Measurements from ENCODE around the gene MRPS10. TPM values are rescaled to one million over a fixed set of nuclear protein-coding genes. Genes with fewer than 3 reads are reported as not detected.
A peak's percentile ranks its signal among the peaks of the same experiment; 100 is the strongest.

The MRPS10 gene
- polyA plus RNA-seq, 1 of the 3 experiments (the other 2 are of a cell fraction) = 29.8 TPM

GRCh38 chr6:42200035-42200434, 17.6 kb downstream of the MRPS10 start (continued):
- TF ChIP-seq ZBTB33 (IDR thresholded peaks at IDR 0.05; ENCODE audit: borderline replicate concordance, low read depth) (peak; percentile 43; the same call in 1 of the 2 replicates), SMC3 (IDR thresholded peaks at IDR 0.05; ENCODE audit: low read depth, low read length) (no peak), TAF1 (IDR thresholded peaks at IDR 0.05; ENCODE audit: borderline replicate concordance, low read depth, low read length) (no peak), RCOR1 (IDR thresholded peaks at IDR 0.05; ENCODE audit: low read length) (no peak), PBX3 (IDR thresholded peaks at IDR 0.05) (peak; percentile 81), USF1 (IDR thresholded peaks at IDR 0.05; ENCODE audit: borderline replicate concordance, low read depth) (0 out of 2 replicates have a peak, but pooled peaks have one; percentile 14), GABPA (IDR thresholded peaks at IDR 0.05; ENCODE audit: low read depth) (no peak), SIN3A (IDR thresholded peaks at IDR 0.05; ENCODE audit: borderline replicate concordance, low read depth, low read length) (no peak; the same call in 1 of the 2 replicates), POLR2AphosphoS5 (IDR thresholded peaks at IDR 0.05; ENCODE audit: low read depth, low read length) (peak; percentile 76; the same call in 1 of the 2 replicates), FOSL2 (IDR thresholded peaks at IDR 0.05; ENCODE audit: borderline replicate concordance, low read depth) (peak; percentile 87; the same call in 1 of the 2 replicates), MEF2A (IDR thresholded peaks at IDR 0.05; ENCODE audit: borderline replicate concordance, low read depth) (peak; percentile 81; the same call in 1 of the 2 replicates), EZH2phosphoT487 (IDR thresholded peaks at IDR 0.05; ENCODE audit: borderline replicate concordance, low read depth) (no peak), CHD2 (IDR thresholded peaks at IDR 0.05; ENCODE audit: low read length, partially characterized antibody) (no peak), TEAD4 (IDR thresholded peaks at IDR 0.05; ENCODE audit: borderline replicate concordance, insufficient read depth) (peak; percentile 80), JUND (IDR thresholded peaks at IDR 0.05) (peak; percentile 90)
- TF ChIP-seq, protein P1, sequence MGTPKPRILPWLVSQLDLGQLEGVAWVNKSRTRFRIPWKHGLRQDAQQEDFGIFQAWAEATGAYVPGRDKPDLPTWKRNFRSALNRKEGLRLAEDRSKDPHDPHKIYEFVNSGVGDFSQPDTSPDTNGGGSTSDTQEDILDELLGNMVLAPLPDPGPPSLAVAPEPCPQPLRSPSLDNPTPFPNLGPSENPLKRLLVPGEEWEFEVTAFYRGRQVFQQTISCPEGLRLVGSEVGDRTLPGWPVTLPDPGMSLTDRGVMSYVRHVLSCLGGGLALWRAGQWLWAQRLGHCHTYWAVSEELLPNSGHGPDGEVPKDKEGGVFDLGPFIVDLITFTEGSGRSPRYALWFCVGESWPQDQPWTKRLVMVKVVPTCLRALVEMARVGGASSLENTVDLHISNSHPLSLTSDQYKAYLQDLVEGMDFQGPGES (IDR thresholded peaks at IDR 0.05; ENCODE audit: low read depth, low read length) = no peak
- TF ChIP-seq, protein P2, sequence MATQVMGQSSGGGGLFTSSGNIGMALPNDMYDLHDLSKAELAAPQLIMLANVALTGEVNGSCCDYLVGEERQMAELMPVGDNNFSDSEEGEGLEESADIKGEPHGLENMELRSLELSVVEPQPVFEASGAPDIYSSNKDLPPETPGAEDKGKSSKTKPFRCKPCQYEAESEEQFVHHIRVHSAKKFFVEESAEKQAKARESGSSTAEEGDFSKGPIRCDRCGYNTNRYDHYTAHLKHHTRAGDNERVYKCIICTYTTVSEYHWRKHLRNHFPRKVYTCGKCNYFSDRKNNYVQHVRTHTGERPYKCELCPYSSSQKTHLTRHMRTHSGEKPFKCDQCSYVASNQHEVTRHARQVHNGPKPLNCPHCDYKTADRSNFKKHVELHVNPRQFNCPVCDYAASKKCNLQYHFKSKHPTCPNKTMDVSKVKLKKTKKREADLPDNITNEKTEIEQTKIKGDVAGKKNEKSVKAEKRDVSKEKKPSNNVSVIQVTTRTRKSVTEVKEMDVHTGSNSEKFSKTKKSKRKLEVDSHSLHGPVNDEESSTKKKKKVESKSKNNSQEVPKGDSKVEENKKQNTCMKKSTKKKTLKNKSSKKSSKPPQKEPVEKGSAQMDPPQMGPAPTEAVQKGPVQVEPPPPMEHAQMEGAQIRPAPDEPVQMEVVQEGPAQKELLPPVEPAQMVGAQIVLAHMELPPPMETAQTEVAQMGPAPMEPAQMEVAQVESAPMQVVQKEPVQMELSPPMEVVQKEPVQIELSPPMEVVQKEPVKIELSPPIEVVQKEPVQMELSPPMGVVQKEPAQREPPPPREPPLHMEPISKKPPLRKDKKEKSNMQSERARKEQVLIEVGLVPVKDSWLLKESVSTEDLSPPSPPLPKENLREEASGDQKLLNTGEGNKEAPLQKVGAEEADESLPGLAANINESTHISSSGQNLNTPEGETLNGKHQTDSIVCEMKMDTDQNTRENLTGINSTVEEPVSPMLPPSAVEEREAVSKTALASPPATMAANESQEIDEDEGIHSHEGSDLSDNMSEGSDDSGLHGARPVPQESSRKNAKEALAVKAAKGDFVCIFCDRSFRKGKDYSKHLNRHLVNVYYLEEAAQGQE (IDR thresholded peaks at IDR 0.05; ENCODE audit: low read depth, low read length) = peak; percentile 19; the same call in 1 of the 2 replicates

Measured in SK-N-SH (cell line).